ENCODE data around the gene SEMA6A. TPM values are rescaled to one million over a fixed set of nuclear protein-coding genes. Genes with fewer than 3 reads are reported as not detected.

Gene SEMA6A
- total and polyA plus RNA-seq, 2 of the 13 experiments (the other 11 are each of a cell fraction or from before 2014, with no cell fraction given): 5.1 to 6.5 TPM

- DNase-seq (ENCODE audit: low spot score): no peak
- Histone ChIP-seq H3K27ac (ENCODE audit: extremely low read length, insufficient read depth, low read length) (no peak overlapping the region), H3K9ac (ENCODE audit: insufficient read depth, low read depth, low read length) (no peak overlapping the region), H3K79me2 (ENCODE audit: insufficient read depth, low read length) (no peaks in the 10 kb centered on the region), H3K36me3 (replicated peaks in 1 of 2; ENCODE audit: control insufficient read depth in 1 of 2, insufficient read depth in 2 of 2, low read length in 2 of 2) (no peaks in the 10 kb centered on the region), H3K27me3 (ENCODE audit: control insufficient read depth in 1 of 2, insufficient read depth in 2 of 2, low read length in 2 of 2) (no peaks in the 10 kb centered on the region), H4K20me1 (ENCODE audit: insufficient read depth, low read length) (no peaks in the 10 kb centered on the region), H3K4me3 (replicated peaks in 1 of 3; ENCODE audit: insufficient read depth in 1 of 3, low read depth in 2 of 3, low read length in 3 of 3) (no peak overlapping the region), H2AFZ (ENCODE audit: low read length) (no peak overlapping the region), H3K4me2 (ENCODE audit: low read depth, low read length) (no peak overlapping the region), H3K4me1 (ENCODE audit: insufficient read depth, low read length) (no peaks in the 10 kb centered on the region), H3K9me3 (ENCODE audit: low read length) (no peaks in the 10 kb centered on the region)
- 53% methylated on average over 3 of the region's 3 CpGs for WGBS (ENCODE audit: low lambda C conversion rate)
- ATAC-seq: no peak
- POLR2A ChIA-PET: no interaction called here
- no peak for FAIRE-seq
- TF ChIP-seq MLXIP (CRISPR knock-in tag; IDR thresholded peaks at IDR 0.05; ENCODE audit: borderline replicate concordance) (no peak), DRAP1 (CRISPR knock-in tag; IDR thresholded peaks at IDR 0.05) (no peak), PRDM10 (CRISPR knock-in tag; IDR thresholded peaks at IDR 0.05; ENCODE audit: low read depth) (no peak), HMGA1 (CRISPR knock-in tag; conservative IDR thresholded peaks at IDR 0.05) (no peak), SMYD3 (CRISPR knock-in tag; IDR thresholded peaks at IDR 0.05) (no peak)
- BruUV-seq (replicated peaks): no TSS peak
- CTCF ChIA-PET (ENCODE audit: low intra/inter-chr PET ratio, low total read pairs): no interaction called here
- intact Hi-C loops (cut with micrococcal nuclease; ENCODE audit: unreplicated experiment) (no loop called here), in situ Hi-C loops (cut with HindIII; ENCODE audit: extremely low pct_ligation_motif_present, low pct_unique_long_range_greater_than_20kb) (no loop called here)
These were observed 10.6 kb upstream of the SEMA6A start for GRCh38 chr5:116585227-116585626.

Data from HepG2 (cell line).